HuH-7 (cell line): ENCODE data around the gene CEP85L.

Experiments used
- DNase-seq: peaks from one replicate; pipeline ENCODE4 v3.0.0; 2011; ENCODE audit warnings: low spot score

The CEP85L gene

GRCh38 chr6:118579786-118580185, 71.6 kb downstream of the CEP85L start:
- DNase-seq: no peak

- no peak for DNase-seq
Measured at GRCh38 chr6:118578617-118579016, 72.8 kb downstream of the CEP85L start.

- DNase-seq: no peak
Measured at GRCh38 chr6:118577972-118578371, 73.4 kb downstream of the CEP85L start.

- DNase-seq: no peak
Measured at GRCh38 chr6:118574051-118574865, 77.1 kb downstream of the CEP85L start.

- no peak for DNase-seq
Measured at GRCh38 chr6:118571121-118571520, 80.3 kb downstream of the CEP85L start.

GRCh38 chr6:118569498-118569897, 81.9 kb downstream of the CEP85L start:
- no peak for DNase-seq

- no peak for DNase-seq
Measured at GRCh38 chr6:118567974-118568373, 83.4 kb downstream of the CEP85L start.

- DNase-seq: no peak
Measured at GRCh38 chr6:118565311-118565960, 86.0 kb downstream of the CEP85L start.

- DNase-seq: no peak
Measured at GRCh38 chr6:118562959-118563358, 88.4 kb downstream of the CEP85L start.

- DNase-seq: no peak
Measured at GRCh38 chr6:118562248-118562647, 89.1 kb downstream of the CEP85L start.

GRCh38 chr6:118559659-118560058, 91.7 kb downstream of the CEP85L start:
- DNase-seq: no peak

- DNase-seq: no peak
Measured at GRCh38 chr6:118558464-118559217, 92.8 kb downstream of the CEP85L start.

- DNase-seq: no peak
Measured at GRCh38 chr6:118554698-118555097, 96.7 kb downstream of the CEP85L start.

GRCh38 chr6:118553132-118553531, 98.3 kb downstream of the CEP85L start:
- DNase-seq: no peak

- DNase-seq: peak; percentile 10
Measured at GRCh38 chr6:118551063-118552053, 100.0 kb downstream of the CEP85L start.

- no peak for DNase-seq
Measured at GRCh38 chr6:118548613-118549012, 102.8 kb downstream of the CEP85L start.

- DNase-seq: no peak
Measured at GRCh38 chr6:118548136-118548535, 103.3 kb downstream of the CEP85L start, which contains the start of gene PLN. PLN (plus strand) TSS chr6:118548296; CDS start chr6:118558922, 10,626 bp downstream.

- DNase-seq: no peak
Measured at GRCh38 chr6:118546880-118547218, 104.5 kb downstream of the CEP85L start.

- DNase-seq: no peak
Measured at GRCh38 chr6:118546164-118546879, 105.1 kb downstream of the CEP85L start.

GRCh38 chr6:118544105-118544504, 107.3 kb downstream of the CEP85L start:
- no peak for DNase-seq
